DOHH2 (cell line): ENCODE results near the gene PRKD2.

Experiments used
- EZH2phosphoT487 ChIP-seq: fragments of 200-600 bp; sonication (generic); IDR thresholded peaks from 2 replicates; pipeline ENCODE4 v1.6.1; 2017; ENCODE audit warnings: borderline replicate concordance, mild to moderate bottlenecking, antibody characterized with exemption, low read length, moderate library complexity, mixed read lengths
- TF ChIP-seq, protein P1 (sequence below): fragments of 200-600 bp; sonication (generic); IDR thresholded peaks from one replicate; pipeline ENCODE4 v1.5.1; 2014; ENCODE audit warnings: antibody characterized with exemption, mild to moderate bottlenecking, low read depth, low read length; ENCODE audit not compliant: poor library complexity, severe bottlenecking

GRCh38 chr19:46721269-46722003, 4.5 kb upstream of the PRKD2 start:
- TF ChIP-seq, protein P1, sequence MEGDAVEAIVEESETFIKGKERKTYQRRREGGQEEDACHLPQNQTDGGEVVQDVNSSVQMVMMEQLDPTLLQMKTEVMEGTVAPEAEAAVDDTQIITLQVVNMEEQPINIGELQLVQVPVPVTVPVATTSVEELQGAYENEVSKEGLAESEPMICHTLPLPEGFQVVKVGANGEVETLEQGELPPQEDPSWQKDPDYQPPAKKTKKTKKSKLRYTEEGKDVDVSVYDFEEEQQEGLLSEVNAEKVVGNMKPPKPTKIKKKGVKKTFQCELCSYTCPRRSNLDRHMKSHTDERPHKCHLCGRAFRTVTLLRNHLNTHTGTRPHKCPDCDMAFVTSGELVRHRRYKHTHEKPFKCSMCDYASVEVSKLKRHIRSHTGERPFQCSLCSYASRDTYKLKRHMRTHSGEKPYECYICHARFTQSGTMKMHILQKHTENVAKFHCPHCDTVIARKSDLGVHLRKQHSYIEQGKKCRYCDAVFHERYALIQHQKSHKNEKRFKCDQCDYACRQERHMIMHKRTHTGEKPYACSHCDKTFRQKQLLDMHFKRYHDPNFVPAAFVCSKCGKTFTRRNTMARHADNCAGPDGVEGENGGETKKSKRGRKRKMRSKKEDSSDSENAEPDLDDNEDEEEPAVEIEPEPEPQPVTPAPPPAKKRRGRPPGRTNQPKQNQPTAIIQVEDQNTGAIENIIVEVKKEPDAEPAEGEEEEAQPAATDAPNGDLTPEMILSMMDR, result peak; percentile 27
- TF ChIP-seq EZH2phosphoT487, result no peak
